AG10803 (cell line): ENCODE data around the gene PLA2G4D.
A peak's percentile ranks its signal among the peaks of the same experiment; 100 is the strongest.

Source experiments
- DNase-seq: peaks from one replicate; pipeline ENCODE4 v3.0.0; 2010; ENCODE audit warnings: low read depth
- H3K4me3 ChIP-seq: 2 replicates; pipeline ENCODE4 v1.5.1; 2011; ENCODE audit warnings: mild to moderate bottlenecking, low read length, control low read depth
- CTCF ChIP-seq: conservative IDR thresholded peaks from 2 replicates; pipeline ENCODE4 v1.5.1; 2011; ENCODE audit warnings: mild to moderate bottlenecking, low read length, control low read depth, inconsistent platforms

The PLA2G4D gene

DNA sequence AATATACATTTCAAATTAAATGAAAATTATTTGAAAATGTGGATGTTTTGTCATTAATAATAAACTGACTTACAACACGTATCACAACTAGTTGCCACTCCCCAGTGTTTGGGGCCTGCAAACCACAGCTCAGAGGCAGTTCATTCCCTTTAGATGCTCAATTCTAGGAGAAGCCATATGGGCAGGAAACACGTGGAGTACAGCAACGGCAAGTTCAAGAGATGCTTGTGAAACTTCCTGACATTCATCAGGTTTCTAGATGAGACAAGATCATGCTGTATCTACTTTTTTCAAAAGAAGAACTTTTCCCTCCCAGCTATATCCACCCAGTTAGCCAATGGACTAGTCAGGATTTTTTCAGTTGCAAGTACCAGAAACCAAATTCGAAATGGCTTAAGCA is 17.6 kb upstream of the PLA2G4D start:
- no peak for TF ChIP-seq CTCF
- H3K4me3 ChIP-seq: no peak overlapping the region
- no peak for DNase-seq

GRCh38 chr15:42110367-42110766 is 16.0 kb upstream of the PLA2G4D start:
- DNase-seq: no peak
- TF ChIP-seq CTCF: no peak
- H3K4me3 ChIP-seq: no peak overlapping the region

GRCh38 chr15:42108806-42109205 is 14.4 kb upstream of the PLA2G4D start:
- H3K4me3 ChIP-seq: no peak overlapping the region
- TF ChIP-seq CTCF: no peak
- no peak for DNase-seq

DNA sequence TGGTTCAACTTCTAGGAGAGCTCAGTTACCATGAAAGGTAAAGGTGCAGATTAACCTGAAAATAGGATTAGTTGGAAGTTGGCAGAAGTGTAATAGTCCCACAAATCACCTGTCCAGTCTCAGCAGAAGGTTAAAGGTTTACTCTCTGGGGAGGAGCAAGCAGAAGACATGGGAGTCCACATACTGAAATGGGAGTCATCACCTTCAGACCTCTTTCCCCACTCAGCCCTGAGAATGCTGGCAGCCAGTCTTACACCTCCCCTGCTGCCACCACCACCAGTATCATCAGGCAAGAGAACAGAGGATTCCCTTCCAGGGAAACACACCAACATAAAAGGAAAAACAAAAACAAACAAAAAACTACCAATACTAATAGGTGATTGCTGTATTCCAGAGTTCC is 13.8 kb upstream of the PLA2G4D start:
- H3K4me3 ChIP-seq: no peak overlapping the region
- no peak for TF ChIP-seq CTCF
- peak; percentile 11 for DNase-seq

GRCh38 chr15:42107473-42107872 is 13.1 kb upstream of the PLA2G4D start:
- no peak overlapping the region for H3K4me3 ChIP-seq
- TF ChIP-seq CTCF: no peak
- no peak for DNase-seq

GRCh38 chr15:42106288-42106687 is 11.9 kb upstream of the PLA2G4D start:
- no peak for TF ChIP-seq CTCF
- no peak for DNase-seq
- no peak overlapping the region for H3K4me3 ChIP-seq

GRCh38 chr15:42104095-42104891 is 9.9 kb upstream of the PLA2G4D start:
- TF ChIP-seq CTCF: no peak
- DNase-seq: peak; percentile 73

More at GRCh38 chr15:42104095-42104891, 9.9 kb upstream of the PLA2G4D start:
- no peak overlapping the region for H3K4me3 ChIP-seq
